Measurements from ENCODE around the gene DLK2.

DLK2 gene

GRCh38 chr6:43435682-43436437 is 19.5 kb downstream of the DLK2 start:
- no peak for TF ChIP-seq CTCF (IDR thresholded peaks at IDR 0.05)

GRCh38 chr6:43434943-43435342 is 20.4 kb downstream of the DLK2 start:
- no peak for TF ChIP-seq CTCF (IDR thresholded peaks at IDR 0.05)

GRCh38 chr6:43434001-43434840 is 21.1 kb downstream of the DLK2 start:
- TF ChIP-seq CTCF (IDR thresholded peaks at IDR 0.05) = no peak

- no peak for TF ChIP-seq CTCF (IDR thresholded peaks at IDR 0.05)
These were observed 22.2 kb downstream of the DLK2 start for GRCh38 chr6:43433148-43433547.

- no peak for TF ChIP-seq CTCF (IDR thresholded peaks at IDR 0.05)
These were observed 23.1 kb downstream of the DLK2 start for GRCh38 chr6:43432009-43432945.

GRCh38 chr6:43428874-43429273 is 26.5 kb downstream of the DLK2 start:
- no peak for TF ChIP-seq CTCF (IDR thresholded peaks at IDR 0.05)

GRCh38 chr6:43428112-43428570 is 27.2 kb downstream of the DLK2 start:
- TF ChIP-seq CTCF (IDR thresholded peaks at IDR 0.05) = no peak
